SK-N-SH (cell line): ENCODE measurements around the gene BMP5.

ENCODE experiments used
- EP300 ChIP-seq, 2 experiments: IDR thresholded peaks; 2 replicates each; pipeline versions ENCODE4 v1.4.0 to v1.6.1; 2012; ENCODE audit warnings: borderline replicate concordance in 1 of 2, low read depth in 1 of 2, low read length in 1 of 2
- TCF12 ChIP-seq: IDR thresholded peaks from 2 replicates; pipeline ENCODE4 v1.4.0; 2012
- TF ChIP-seq, protein P1 (sequence below): fragments of 200-600 bp; sonication (generic); IDR thresholded peaks from 2 replicates; pipeline ENCODE4 v1.6.1; 2017; ENCODE audit warnings: antibody characterized with exemption, mild to moderate bottlenecking, moderate library complexity
- TF ChIP-seq, protein P2 (sequence below): fragments of 150-350 bp; IDR thresholded peaks from 2 replicates; pipeline ENCODE4 v1.6.1; 2017; ENCODE audit warnings: antibody characterized with exemption, low read length, low read depth, borderline replicate concordance

DNA sequence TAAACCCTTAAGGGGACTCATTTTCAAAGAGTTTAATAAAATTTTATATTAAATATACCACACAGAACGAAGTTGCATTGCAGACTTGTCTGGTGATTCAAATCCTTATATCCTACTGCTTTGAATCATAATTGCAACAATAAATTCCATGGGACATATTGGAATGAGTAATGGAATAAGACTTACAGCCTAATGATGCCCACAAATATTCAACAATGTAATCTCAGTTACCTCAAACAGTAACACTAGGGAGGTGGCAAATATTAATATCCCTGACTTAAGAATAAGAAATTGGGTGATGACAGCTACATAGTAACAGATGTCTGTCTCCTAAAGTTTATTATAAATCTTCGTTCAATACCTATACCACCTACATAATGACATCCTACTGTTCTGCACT is 52.6 kb downstream of the BMP5 start:
- TF ChIP-seq, protein P1, sequence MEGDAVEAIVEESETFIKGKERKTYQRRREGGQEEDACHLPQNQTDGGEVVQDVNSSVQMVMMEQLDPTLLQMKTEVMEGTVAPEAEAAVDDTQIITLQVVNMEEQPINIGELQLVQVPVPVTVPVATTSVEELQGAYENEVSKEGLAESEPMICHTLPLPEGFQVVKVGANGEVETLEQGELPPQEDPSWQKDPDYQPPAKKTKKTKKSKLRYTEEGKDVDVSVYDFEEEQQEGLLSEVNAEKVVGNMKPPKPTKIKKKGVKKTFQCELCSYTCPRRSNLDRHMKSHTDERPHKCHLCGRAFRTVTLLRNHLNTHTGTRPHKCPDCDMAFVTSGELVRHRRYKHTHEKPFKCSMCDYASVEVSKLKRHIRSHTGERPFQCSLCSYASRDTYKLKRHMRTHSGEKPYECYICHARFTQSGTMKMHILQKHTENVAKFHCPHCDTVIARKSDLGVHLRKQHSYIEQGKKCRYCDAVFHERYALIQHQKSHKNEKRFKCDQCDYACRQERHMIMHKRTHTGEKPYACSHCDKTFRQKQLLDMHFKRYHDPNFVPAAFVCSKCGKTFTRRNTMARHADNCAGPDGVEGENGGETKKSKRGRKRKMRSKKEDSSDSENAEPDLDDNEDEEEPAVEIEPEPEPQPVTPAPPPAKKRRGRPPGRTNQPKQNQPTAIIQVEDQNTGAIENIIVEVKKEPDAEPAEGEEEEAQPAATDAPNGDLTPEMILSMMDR, result no peak
- TF ChIP-seq, protein P2, sequence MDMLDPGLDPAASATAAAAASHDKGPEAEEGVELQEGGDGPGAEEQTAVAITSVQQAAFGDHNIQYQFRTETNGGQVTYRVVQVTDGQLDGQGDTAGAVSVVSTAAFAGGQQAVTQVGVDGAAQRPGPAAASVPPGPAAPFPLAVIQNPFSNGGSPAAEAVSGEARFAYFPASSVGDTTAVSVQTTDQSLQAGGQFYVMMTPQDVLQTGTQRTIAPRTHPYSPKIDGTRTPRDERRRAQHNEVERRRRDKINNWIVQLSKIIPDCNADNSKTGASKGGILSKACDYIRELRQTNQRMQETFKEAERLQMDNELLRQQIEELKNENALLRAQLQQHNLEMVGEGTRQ, result no peak
- TF ChIP-seq EP300 (IDR thresholded peaks at IDR 0.05; ENCODE audit: borderline replicate concordance in 1 of 2, low read depth in 1 of 2, low read length in 1 of 2) (peak in 1 of 2 experiments; percentile 16; a peak in 1 of 4 replicates), TCF12 (peak; percentile 66)
